ENCODE measurements around the gene TVP23A.
A peak's percentile ranks its signal among the peaks of the same experiment; 100 is the strongest.
"Not testable (repeated sequence)": the region's sequence is repeated elsewhere in the genome, so short reads cannot be mapped to it uniquely, and the experiment has no call there.

The TVP23A gene

GRCh38 chr16:10744370-10745030, 74.1 kb downstream of the TVP23A start:
- DNase-seq, result no peak

- peak; percentile 100 for DNase-seq
These were observed 74.8 kb downstream of the TVP23A start, which contains the start of gene NUBP1 for GRCh38 chr16:10743610-10744369. NUBP1 (plus strand) TSS chr16:10743842; CDS start chr16:10743864, 22 bp downstream.

GRCh38 chr16:10743227-10743609, 75.4 kb downstream of the TVP23A start:
- no peak for DNase-seq

- no peak for DNase-seq
These were observed 76.8 kb downstream of the TVP23A start for GRCh38 chr16:10741844-10742243.

- not testable (repeated sequence) for DNase-seq
These were observed 77.3 kb downstream of the TVP23A start for GRCh38 chr16:10741249-10741648.

- no peak for DNase-seq
These were observed 77.8 kb downstream of the TVP23A start for GRCh38 chr16:10740845-10741208.

- no peak for DNase-seq
These were observed 78.4 kb downstream of the TVP23A start for GRCh38 chr16:10740000-10740844.

- DNase-seq, result no peak
These were observed 80.1 kb downstream of the TVP23A start for GRCh38 chr16:10738231-10739077.

GRCh38 chr16:10737068-10737625, 81.4 kb downstream of the TVP23A start:
- DNase-seq, result peak; percentile 68

- no peak for DNase-seq
These were observed 86.8 kb downstream of the TVP23A start for GRCh38 chr16:10731790-10732189.

GRCh38 chr16:10729104-10730048, 89.2 kb downstream of the TVP23A start:
- no peak for DNase-seq

GRCh38 chr16:10728003-10728887, 90.3 kb downstream of the TVP23A start:
- DNase-seq, result no peak
